A549 (cell line): Measurements from ENCODE around the gene ABHD17A.

Experiments
- CTCF ChIP-seq: fragments of >200 bp; sonication (Bioruptor Twin); formaldehyde crosslinking; IDR thresholded peaks from 3 replicates; pipeline ENCODE4 v1.5.1; 2016
- EP300 ChIP-seq, 2 experiments: fragments of >200 bp; sonication (Bioruptor Twin); formaldehyde crosslinking; IDR thresholded peaks; 2 replicates in 1 of 2; 3 replicates in 1 of 2; pipeline ENCODE4 v1.6.1; 2016 to 2017
- MYC ChIP-seq: IDR thresholded peaks from 2 replicates; pipeline ENCODE4 v1.6.1; 2012; ENCODE audit warnings: mild to moderate bottlenecking, inconsistent platforms, low read length, improper control_type of control experiment, borderline replicate concordance
- RCOR1 ChIP-seq: fragments of 150-350 bp; IDR thresholded peaks from 2 replicates; pipeline ENCODE4 v1.6.1; 2014; ENCODE audit warnings: antibody characterized with exemption, low read length, low read depth
- RFX5 ChIP-seq: fragments of 450-650 bp; IDR thresholded peaks from 2 replicates; pipeline ENCODE4 v1.7.1; 2014; ENCODE audit warnings: antibody characterized with exemption, mild to moderate bottlenecking, moderate library complexity
- SMC3 ChIP-seq: fragments of >200 bp; sonication (Bioruptor Twin); formaldehyde crosslinking; IDR thresholded peaks from 3 replicates; pipeline ENCODE4 v1.6.1; 2018; ENCODE audit warnings: inconsistent platforms

- TF ChIP-seq CTCF (no peak), RCOR1 (no peak), EP300 (IDR thresholded peaks at IDR 0.05) (no peak), RFX5 (no peak), MYC (no peak), SMC3 (no peak)
Observed at GRCh38 chr19:1910177-1910576, 24.9 kb upstream of the ABHD17A start.
